ENCODE data around the gene OTOP1.

- no peak for TF ChIP-seq CHD1 (IDR thresholded peaks at IDR 0.05; ENCODE audit: low read depth, low read length)
- TF ChIP-seq CTCF (conservative IDR thresholded peaks at IDR 0.05; ENCODE audit: low read depth, low read length) = no peak
- no peak for TF ChIP-seq MXI1 (IDR thresholded peaks at IDR 0.05; ENCODE audit: borderline replicate concordance, low read depth, low read length)
- TF ChIP-seq RCOR1 (IDR thresholded peaks at IDR 0.05; ENCODE audit: insufficient replicate concordance, low read length) = no peak
- no peak for TF ChIP-seq RFX5 (IDR thresholded peaks at IDR 0.05; ENCODE audit: low read depth, low read length)
- TF ChIP-seq SMC3 (IDR thresholded peaks at IDR 0.05; ENCODE audit: low read depth, low read length) = no peak
- no peak for TF ChIP-seq MAFK (IDR thresholded peaks at IDR 0.05; ENCODE audit: low read depth, low read length)
- no peak for TF ChIP-seq POLR2A (IDR thresholded peaks at IDR 0.05; ENCODE audit: low read depth, low read length)
- TF ChIP-seq USF2 (IDR thresholded peaks at IDR 0.05; ENCODE audit: low read depth, low read length) = no peak
- TF ChIP-seq FOS (IDR thresholded peaks at IDR 0.05; ENCODE audit: low read depth, low read length) = no peak
These were observed 23.1 kb upstream of the OTOP1 start for GRCh38 chr4:4249866-4250265.

Data from IMR-90 (cell line).